ENCODE measurements around the gene ERP44. TPM values are rescaled to one million over a fixed set of nuclear protein-coding genes. Genes with fewer than 3 reads are reported as not detected.

The ERP44 gene
- polyA plus RNA-seq, 3 donors: 18.4 to 74.0 (median 66.3) TPM

DNA sequence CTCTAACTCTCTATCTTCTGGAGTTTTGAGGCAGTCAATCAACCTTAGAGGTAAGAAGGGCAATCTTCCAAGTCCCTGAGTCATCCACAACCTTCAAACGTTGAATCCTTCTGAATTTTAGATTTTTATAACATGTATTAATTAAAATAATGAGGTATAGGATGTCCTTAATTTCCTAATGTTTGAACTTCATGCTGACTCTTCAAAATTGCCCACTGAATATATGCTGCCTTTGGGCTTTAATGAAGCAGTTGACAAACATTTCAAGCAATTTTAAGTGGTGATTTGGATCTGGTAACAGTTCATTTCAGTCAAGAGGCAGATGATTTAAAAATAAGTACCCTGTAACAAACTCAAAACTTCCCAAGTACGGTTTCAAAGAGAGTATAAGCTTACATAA lies 26.0 kb downstream of the ERP44 start:
- Mint-ChIP-seq H3K27ac (no peak overlapping the region), H3K27me3 (ENCODE audit: low read depth in 3 of 3) (no peaks in the 10 kb centered on the region), H3K4me1 (peaks cover 19% of the 10 kb centered on the region), H3K4me3 (no peak overlapping the region), H3K9me3 (no peaks in the 10 kb centered on the region), H3K36me3 (peaks cover 15 to 17% of the 10 kb centered on the region in 2 donors)
- H3K4me2 ChIP-seq (replicated peaks; ENCODE audit: extremely low read depth, low read length, poor library complexity, severe bottlenecking): no peak overlapping the region
- H3K9me3 ChIP-seq (replicated peaks in 1 of 2; ENCODE audit: control insufficient read depth in 1 of 2, insufficient read depth in 1 of 2, low read length in 2 of 2): no peaks in the 10 kb centered on the region
- TF ChIP-seq, protein P1, sequence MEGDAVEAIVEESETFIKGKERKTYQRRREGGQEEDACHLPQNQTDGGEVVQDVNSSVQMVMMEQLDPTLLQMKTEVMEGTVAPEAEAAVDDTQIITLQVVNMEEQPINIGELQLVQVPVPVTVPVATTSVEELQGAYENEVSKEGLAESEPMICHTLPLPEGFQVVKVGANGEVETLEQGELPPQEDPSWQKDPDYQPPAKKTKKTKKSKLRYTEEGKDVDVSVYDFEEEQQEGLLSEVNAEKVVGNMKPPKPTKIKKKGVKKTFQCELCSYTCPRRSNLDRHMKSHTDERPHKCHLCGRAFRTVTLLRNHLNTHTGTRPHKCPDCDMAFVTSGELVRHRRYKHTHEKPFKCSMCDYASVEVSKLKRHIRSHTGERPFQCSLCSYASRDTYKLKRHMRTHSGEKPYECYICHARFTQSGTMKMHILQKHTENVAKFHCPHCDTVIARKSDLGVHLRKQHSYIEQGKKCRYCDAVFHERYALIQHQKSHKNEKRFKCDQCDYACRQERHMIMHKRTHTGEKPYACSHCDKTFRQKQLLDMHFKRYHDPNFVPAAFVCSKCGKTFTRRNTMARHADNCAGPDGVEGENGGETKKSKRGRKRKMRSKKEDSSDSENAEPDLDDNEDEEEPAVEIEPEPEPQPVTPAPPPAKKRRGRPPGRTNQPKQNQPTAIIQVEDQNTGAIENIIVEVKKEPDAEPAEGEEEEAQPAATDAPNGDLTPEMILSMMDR (IDR thresholded peaks at IDR 0.05): no peak
- H3K79me2 ChIP-seq (ENCODE audit: insufficient read depth, low read length): peaks cover 85% of the 10 kb centered on the region
- H4K20me1 ChIP-seq (ENCODE audit: insufficient read depth, low read length): peaks cover 86% of the 10 kb centered on the region
- H3K36me3 ChIP-seq (replicated peaks in 1 of 2; ENCODE audit: control insufficient read depth in 1 of 2, insufficient read depth in 2 of 2, low read length in 2 of 2): peaks cover 0 to 19% of the 10 kb centered on the region in 2 donors
- no peaks in the 10 kb centered on the region for H3K27me3 ChIP-seq (ENCODE audit: control insufficient read depth in 2 of 2, insufficient read depth in 2 of 2, low read length in 2 of 2)
- no peak overlapping the region for H2AFZ ChIP-seq (ENCODE audit: insufficient read depth, low read depth, low read length, poor library complexity, severe bottlenecking)
- no peak overlapping the region for H3K9ac ChIP-seq (ENCODE audit: insufficient read depth, low read length, poor library complexity, severe bottlenecking)
- intact Hi-C loops (cut with micrococcal nuclease): no loop called here
- H3K4me1 ChIP-seq (ENCODE audit: control insufficient read depth in 1 of 2, insufficient read depth in 2 of 2, low read length in 2 of 2): no peaks in the 10 kb centered on the region
- WGBS (ENCODE audit: insufficient coverage): no CpG with 5 or more reads among the region's 2 CpGs
- no peak overlapping the region for H3K4me3 ChIP-seq (replicated peaks in 1 of 3; ENCODE audit: low read depth in 2 of 3, low read length in 3 of 3)
- DNase-seq: no peak
- no peak overlapping the region for H3K27ac ChIP-seq (ENCODE audit: low read depth in 1 of 2, low read length in 2 of 2)

DNA sequence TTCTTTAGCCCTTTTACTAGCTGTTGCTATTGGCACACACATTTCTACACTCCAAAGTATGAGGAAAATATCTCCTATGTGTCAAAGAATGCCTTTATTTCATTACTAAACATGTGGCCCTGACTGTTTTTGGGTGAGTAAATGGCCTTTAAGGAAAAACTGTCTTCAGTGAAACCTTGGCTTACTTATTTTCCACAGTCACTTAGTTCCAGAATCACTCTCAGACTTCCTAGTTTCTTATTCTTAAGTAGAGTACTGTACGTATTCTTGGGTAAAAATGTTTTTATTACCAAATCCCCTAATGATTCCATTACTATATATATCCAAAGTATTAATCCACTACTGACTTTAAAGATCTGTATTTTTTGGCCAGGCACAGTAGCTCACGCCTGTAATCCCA lies 27.5 kb downstream of the ERP44 start:
- DNase-seq: no peak
- Mint-ChIP-seq H3K36me3 (peaks cover 4 to 12% of the 10 kb centered on the region in 2 donors), H3K4me3 (no peak overlapping the region), H3K4me1 (peaks cover 23% of the 10 kb centered on the region), H3K27ac (peak overlapping the region in 1 of 7 donors; percentile 30), H3K27me3 (ENCODE audit: low read depth in 3 of 3) (no peaks in the 10 kb centered on the region), H3K9me3 (peaks cover 0 to 6% (median 0%) of the 10 kb centered on the region in 7 donors)
- H2AFZ ChIP-seq (ENCODE audit: insufficient read depth, low read depth, low read length, poor library complexity, severe bottlenecking): no peak overlapping the region
- peaks cover 79% of the 10 kb centered on the region for H4K20me1 ChIP-seq (ENCODE audit: insufficient read depth, low read length)
- TF ChIP-seq, protein P1 (IDR thresholded peaks at IDR 0.05): no peak
- no peaks in the 10 kb centered on the region for H3K9me3 ChIP-seq (replicated peaks in 1 of 2; ENCODE audit: control insufficient read depth in 1 of 2, insufficient read depth in 1 of 2, low read length in 2 of 2)
- no peak overlapping the region for H3K4me2 ChIP-seq (replicated peaks; ENCODE audit: extremely low read depth, low read length, poor library complexity, severe bottlenecking)
- peaks cover 77% of the 10 kb centered on the region for H3K79me2 ChIP-seq (ENCODE audit: insufficient read depth, low read length)
- no peak overlapping the region for H3K4me3 ChIP-seq (replicated peaks in 1 of 3; ENCODE audit: low read depth in 2 of 3, low read length in 3 of 3)
- H3K9ac ChIP-seq (ENCODE audit: insufficient read depth, low read length, poor library complexity, severe bottlenecking): no peak overlapping the region
- no peaks in the 10 kb centered on the region for H3K27me3 ChIP-seq (ENCODE audit: control insufficient read depth in 2 of 2, insufficient read depth in 2 of 2, low read length in 2 of 2)
- H3K27ac ChIP-seq (ENCODE audit: low read depth in 1 of 2, low read length in 2 of 2): no peak overlapping the region
- intact Hi-C loops (cut with micrococcal nuclease): no loop called here
- peaks cover 0 to 7% of the 10 kb centered on the region in 2 donors for H3K36me3 ChIP-seq (replicated peaks in 1 of 2; ENCODE audit: control insufficient read depth in 1 of 2, insufficient read depth in 2 of 2, low read length in 2 of 2)
- WGBS (ENCODE audit: insufficient coverage): 100% methylated on average over 1 of the region's 2 CpGs
- H3K4me1 ChIP-seq (ENCODE audit: control insufficient read depth in 1 of 2, insufficient read depth in 2 of 2, low read length in 2 of 2): peaks cover 5% of the 10 kb centered on the region in 2 donors

Data from CD14-positive monocyte (primary cell).